GM12892 (cell line): ENCODE results near the gene PSME4.

Experiments
- DNase-seq: peaks from one replicate; pipeline ENCODE4 v3.0.0; 2011; ENCODE audit not compliant: insufficient read length
- FAIRE-seq: peaks from 2 replicates; lab custom pipeline; 2011; peaks lifted over from hg19 to GRCh38; lab: Jason Lieb, UNC
- POLR2A ChIP-seq: IDR thresholded peaks from 2 replicates; pipeline ENCODE4 v1.6.1; 2011; ENCODE audit warnings: low read depth, low read length, control low read depth
- POLR2AphosphoS5 ChIP-seq: IDR thresholded peaks from 2 replicates; pipeline ENCODE4 v1.6.1; 2011; ENCODE audit warnings: low read depth, low read length, control low read depth
- TAF1 ChIP-seq: IDR thresholded peaks from 2 replicates; pipeline ENCODE4 v1.6.1; 2011; ENCODE audit warnings: low read depth, mild to moderate bottlenecking, control low read depth, low read length, borderline replicate concordance

Gene PSME4

GRCh38 chr2:53820711-53821110 lies 150.1 kb downstream of the PSME4 start:
- TF ChIP-seq TAF1 (no peak), POLR2AphosphoS5 (no peak), POLR2A (no peak)
- FAIRE-seq (no peak), DNase-seq (no peak)

GRCh38 chr2:53820048-53820447 lies 150.7 kb downstream of the PSME4 start:
- no peak for TF ChIP-seq POLR2A
- TF ChIP-seq TAF1 = no peak
- no peak for TF ChIP-seq POLR2AphosphoS5
- no peak for DNase-seq
- FAIRE-seq = no peak

GRCh38 chr2:53819634-53820033 lies 151.2 kb downstream of the PSME4 start:
- DNase-seq (no peak), FAIRE-seq (no peak)
- TF ChIP-seq TAF1 = no peak
- TF ChIP-seq POLR2A = no peak
- TF ChIP-seq POLR2AphosphoS5 = no peak

GRCh38 chr2:53818854-53819435 lies 151.8 kb downstream of the PSME4 start:
- FAIRE-seq (no peak), DNase-seq (no peak)
- no peak for TF ChIP-seq POLR2A
- TF ChIP-seq TAF1 = no peak
- TF ChIP-seq POLR2AphosphoS5 = no peak
